GM12878 (cell line): Measurements from ENCODE around the gene MYOM3. TPM values are rescaled to one million over a fixed set of nuclear protein-coding genes. Genes with fewer than 3 reads are reported as not detected.
A peak's percentile ranks its signal among the peaks of the same experiment; 100 is the strongest.

Experiments used
- ATAC-seq: fragments of 200-7000 bp; cut with Tn5 transposase; 3 replicates; pipeline ENCODE4 v1.9.1; 2020; ENCODE audit warnings: mild to moderate bottlenecking, moderate library complexity
- BruUV-seq: library from RNA; stranded (reverse); fragments of 400-500 nt; replicated peaks from 2 replicates; lab custom pipeline; 2021; lab: Mats Ljungman, UMichigan
- CTCF ChIA-PET: fragments of 300-600 bp; sonication (Branson Sonifier 250); formaldehyde crosslinking; extraction: SDS; loops from one replicate; lab custom pipeline; 2021; ENCODE audit warnings: inconsistent platforms; lab: Yijun Ruan, JAX
- POLR2A ChIA-PET: fragments of 350-600 bp; formaldehyde crosslinking; extraction: SDS; loops from one replicate; lab custom pipeline; 2021; ENCODE audit warnings: inconsistent platforms; lab: Charles Lee
- RAD21 ChIA-PET: fragments of 300-600 bp; sonication (Branson Sonifier 250); formaldehyde crosslinking; loops from one replicate; lab custom pipeline; 2023; ENCODE audit warnings: antibody characterized with exemption; ENCODE audit not compliant: unreplicated experiment; lab: Charles Lee
- SMC1A ChIA-PET: fragments of 300-600 bp; sonication (Branson Sonifier 250); formaldehyde crosslinking; loops from one replicate; lab custom pipeline; 2023; ENCODE audit not compliant: unreplicated experiment, uncharacterized antibody; lab: Charles Lee
- DNase-seq: peaks from one replicate; pipeline ENCODE4 v3.0.0-alpha.2; 2011; ENCODE audit warnings: low read depth, low spot score
- FAIRE-seq: peaks from 3 replicates; lab custom pipeline; 2011; peaks lifted over from hg19 to GRCh38; lab: Jason Lieb, UNC
- H2AFZ ChIP-seq: 2 replicates; pipeline ENCODE4 v1.6.0; 2011; ENCODE audit warnings: low read depth, low read length, control low read depth; ENCODE audit not compliant: control insufficient read depth
- H3K27ac ChIP-seq: 2 replicates; pipeline ENCODE4 v1.5.1; 2011; ENCODE audit warnings: control low read depth; ENCODE audit not compliant: control insufficient read depth, insufficient read depth
- H3K27me3 ChIP-seq, 2 experiments: replicated peaks in 1 of 2; 2 replicates each; pipeline versions ENCODE4 v1.6.0 to v1.6.1; 2011; ENCODE audit warnings: low read length in 1 of 2; ENCODE audit not compliant: control insufficient read depth in 2 of 2, insufficient read depth in 2 of 2
- H3K36me3 ChIP-seq, 2 experiments: 2 replicates each; pipeline ENCODE4 v1.5.1; 2011; ENCODE audit warnings: low read length in 1 of 2; ENCODE audit not compliant: control insufficient read depth in 2 of 2, insufficient read depth in 2 of 2
- H3K4me1 ChIP-seq: 2 replicates; pipeline ENCODE4 v1.6.1; 2011; ENCODE audit warnings: mild to moderate bottlenecking, low read length, moderate library complexity, mixed read lengths; ENCODE audit not compliant: control insufficient read depth, insufficient read depth
- H3K4me2 ChIP-seq: 2 replicates; pipeline ENCODE4 v1.6.0; 2011; ENCODE audit warnings: control low read depth; ENCODE audit not compliant: control insufficient read depth, insufficient read depth
- H3K4me3 ChIP-seq: fragments of 200-600 bp; sonication (generic); 2 replicates; pipeline ENCODE4 v1.5.1; 2016
- H3K79me2 ChIP-seq: 2 replicates; pipeline ENCODE4 v1.6.0; 2011; ENCODE audit warnings: low read length; ENCODE audit not compliant: control insufficient read depth, insufficient read depth
- H3K9ac ChIP-seq: 2 replicates; pipeline ENCODE4 v1.8.0; 2011; ENCODE audit warnings: low read length, control low read depth, mixed read lengths; ENCODE audit not compliant: control insufficient read depth, insufficient read depth
- H3K9me3 ChIP-seq: replicated peaks from 3 replicates; pipeline ENCODE4 v1.5.1; 2011; ENCODE audit warnings: mild to moderate bottlenecking, low read length; ENCODE audit not compliant: control insufficient read depth, insufficient read depth
- H4K20me1 ChIP-seq: 2 replicates; pipeline ENCODE4 v1.6.0; 2011; ENCODE audit not compliant: control insufficient read depth, insufficient read depth
- IKZF2 ChIP-seq, 2 experiments: fragments of 450-650 bp; IDR thresholded peaks; 2 replicates each; pipeline ENCODE4 v1.6.1; 2017; ENCODE audit warnings: mild to moderate bottlenecking in 2 of 2, moderate library complexity in 2 of 2
- NR2C1 ChIP-seq: fragments of 450-650 bp; IDR thresholded peaks from 2 replicates; pipeline ENCODE4 v1.6.1; 2017; ENCODE audit warnings: antibody characterized with exemption, mild to moderate bottlenecking, moderate library complexity
- WGBS: methylation state at CpG from one replicate; pipeline ENCODE4 v1.1.6; 2016; ENCODE audit warnings: low lambda C conversion rate; ENCODE audit not compliant: insufficient replicate concordance, insufficient coverage; ENCODE audit errors: missing lambda C conversion rate; 5-methylcytosine and 5-hydroxymethylcytosine counted together
- in situ Hi-C: fragments of 300-500 bp; cut with MboI; formaldehyde crosslinking; loops from 9 replicates; pipeline ENCODE4 v1.14.3; 2018; ENCODE audit warnings: mixed read lengths
- intact Hi-C: fragments of 100-400 bp; cut with micrococcal nuclease; formaldehyde crosslinking; loops from one replicate; pipeline ENCODE4 v1.14.2; 2022; ENCODE audit not compliant: unreplicated experiment
- polyA plus RNA-seq, 11 experiments: library from polyadenylated mRNA; depleted of rRNA in 4 of 11; unstranded in 6 of 11; stranded (reverse) in 5 of 11; fragments of >200 nt; fragmentation: Nextera tagmentation in 4 of 11; fragmentation: Illumina TruSeq in 1 of 11; extraction: Ambion mirVana in 4 of 11; extraction: Trizol in 1 of 11; gene quantifications; 1 replicate in 1 of 11; 2 replicates in 10 of 11; pipeline versions ENCODE4 v1.2.1 to v1.2.3, GENCODE V29; 2011 to 2016; ENCODE audit warnings: inconsistent platforms in 2 of 11, missing spikeins in 2 of 11, low read depth in 1 of 11
- total RNA-seq, 4 experiments: library from RNA; depleted of rRNA in 3 of 4; stranded (reverse); fragments of >200 nt in 3 of 4; fragmentation: Illumina TruSeq in 1 of 4; extraction: Trizol in 1 of 4; gene quantifications; 2 replicates each; pipeline versions ENCODE4 v1.2.1 to v1.2.3, GENCODE V29; 2013 to 2021
- TF ChIP-seq, protein P1 (sequence below), 3 experiments: IDR thresholded peaks in 2 of 3; conservative IDR thresholded peaks in 1 of 3; 2 replicates each; pipeline ENCODE4 v1.5.1; 2011; ENCODE audit warnings: low read depth in 3 of 3, low read length in 3 of 3, mild to moderate bottlenecking in 3 of 3, control low read depth in 2 of 3, moderate library complexity in 2 of 3, inconsistent platforms in 1 of 3, mixed read lengths in 1 of 3; ENCODE audit not compliant: control insufficient read depth in 2 of 3, insufficient read depth in 1 of 3; ENCODE audit errors: extremely low read depth in 1 of 3

The MYOM3 gene
- total and polyA plus RNA-seq, 10 of the 15 experiments (the other 5 are each of a cell fraction or from before 2014, with no cell fraction given), result 0.06 TPM; not detected in 9

- SMC1A ChIA-PET, result interaction anchor here (0.6 to 1.4 kb wide), 2 partner anchors 8 to 64 kb away, joined by 3 to 5 read pairs; no protein-coding TSS in a partner anchor
- H3K27me3 ChIP-seq, result no peaks in the 10 kb centered on the region; a peak in 1 of 4 replicates
- BruUV-seq, result no TSS peak
- H3K4me1 ChIP-seq, result peaks cover 7% of the 10 kb centered on the region
- in situ Hi-C loops (no loop called here), intact Hi-C loops (no loop called here)
- no peak overlapping the region for H3K9ac ChIP-seq
- no peak overlapping the region for H2AFZ ChIP-seq
- H3K36me3 ChIP-seq, result no peaks in the 10 kb centered on the region
- DNase-seq, result no peak
- no peak overlapping the region for H3K4me2 ChIP-seq
- CTCF ChIA-PET, result interaction anchor here (1.4 to 2.9 kb wide), 2 partner anchors 8 to 43 kb away, joined by 4 to 15 read pairs; no protein-coding TSS in a partner anchor
- no peak overlapping the region for H3K27ac ChIP-seq
- ATAC-seq, result no peak
- H3K9me3 ChIP-seq, result no peaks in the 10 kb centered on the region
- H3K79me2 ChIP-seq, result no peaks in the 10 kb centered on the region
- TF ChIP-seq NR2C1, result no peak
- TF ChIP-seq IKZF2 (IDR thresholded peaks at IDR 0.05), result no peak
- TF ChIP-seq, protein P1, sequence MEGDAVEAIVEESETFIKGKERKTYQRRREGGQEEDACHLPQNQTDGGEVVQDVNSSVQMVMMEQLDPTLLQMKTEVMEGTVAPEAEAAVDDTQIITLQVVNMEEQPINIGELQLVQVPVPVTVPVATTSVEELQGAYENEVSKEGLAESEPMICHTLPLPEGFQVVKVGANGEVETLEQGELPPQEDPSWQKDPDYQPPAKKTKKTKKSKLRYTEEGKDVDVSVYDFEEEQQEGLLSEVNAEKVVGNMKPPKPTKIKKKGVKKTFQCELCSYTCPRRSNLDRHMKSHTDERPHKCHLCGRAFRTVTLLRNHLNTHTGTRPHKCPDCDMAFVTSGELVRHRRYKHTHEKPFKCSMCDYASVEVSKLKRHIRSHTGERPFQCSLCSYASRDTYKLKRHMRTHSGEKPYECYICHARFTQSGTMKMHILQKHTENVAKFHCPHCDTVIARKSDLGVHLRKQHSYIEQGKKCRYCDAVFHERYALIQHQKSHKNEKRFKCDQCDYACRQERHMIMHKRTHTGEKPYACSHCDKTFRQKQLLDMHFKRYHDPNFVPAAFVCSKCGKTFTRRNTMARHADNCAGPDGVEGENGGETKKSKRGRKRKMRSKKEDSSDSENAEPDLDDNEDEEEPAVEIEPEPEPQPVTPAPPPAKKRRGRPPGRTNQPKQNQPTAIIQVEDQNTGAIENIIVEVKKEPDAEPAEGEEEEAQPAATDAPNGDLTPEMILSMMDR (IDR thresholded peaks at IDR 0.05 in 2 of 3, conservative IDR thresholded peaks at IDR 0.05 in 1 of 3; ENCODE audit: control insufficient read depth in 2 of 3, extremely low read depth in 1 of 3, insufficient read depth in 1 of 3, low read depth in 3 of 3, low read length in 3 of 3), result peak in 1 of 3 experiments; percentile 18; a peak in 1 of 6 replicates
- POLR2A ChIA-PET, result no interaction called here
- no peak overlapping the region for H3K4me3 ChIP-seq
- RAD21 ChIA-PET, result no interaction called here
- no peak for FAIRE-seq
- 57% methylated on average over 6 of the region's 6 CpGs for WGBS
- H4K20me1 ChIP-seq, result no peaks in the 10 kb centered on the region
These were observed 46.1 kb upstream of the MYOM3 start for GRCh38 chr1:24157918-24158481.
